Endothelial cell of umbilical vein (primary cell): ENCODE data around the gene CERK. TPM values are rescaled to one million over a fixed set of nuclear protein-coding genes. Genes with fewer than 3 reads are reported as not detected.

ENCODE experiments used
- BruUV-seq: library from RNA; stranded (reverse); fragments of 400-500 nt; replicated peaks from 2 replicates; lab custom pipeline; 2021; lab: Mats Ljungman, UMichigan
- CTCF ChIA-PET: fragments of 300-600, 350-600 bp; sonication (Branson Sonifier 250); formaldehyde crosslinking; loops from one replicate; lab custom pipeline; 2021; ENCODE audit warnings: antibody characterized with exemption, inconsistent platforms; lab: Charles Lee
- POLR2A ChIA-PET: fragments of 300-600, 350-600 bp; sonication (Branson Sonifier 250); formaldehyde crosslinking; loops from one replicate; lab custom pipeline; 2021; ENCODE audit warnings: antibody characterized with exemption, inconsistent platforms; lab: Charles Lee
- DNase-seq: peaks from one replicate; pipeline ENCODE4 v3.0.0-alpha.2; 2011; ENCODE audit warnings: low read depth, low spot score
- FAIRE-seq: peaks from 2 replicates; lab custom pipeline; 2011; peaks lifted over from hg19 to GRCh38; lab: Jason Lieb, UNC
- H2AFZ ChIP-seq: 2 replicates; pipeline ENCODE4 v1.6.0; 2012; ENCODE audit warnings: low read depth, low read length, control low read depth, inconsistent platforms
- H3K27ac ChIP-seq: 2 replicates; pipeline ENCODE4 v1.5.1; 2011; ENCODE audit warnings: low read depth, mild to moderate bottlenecking, control low read depth, low read length, moderate library complexity; ENCODE audit not compliant: insufficient read depth
- H3K27me3 ChIP-seq, 2 experiments: 2 replicates each; pipeline versions ENCODE4 v1.6.0 to v1.6.1; 2011; ENCODE audit warnings: low read length in 2 of 2, mixed read lengths in 1 of 2; ENCODE audit not compliant: control insufficient read depth in 2 of 2, insufficient read depth in 2 of 2
- H3K36me3 ChIP-seq, 2 experiments: 2 replicates in 1 of 2; 3 replicates in 1 of 2; pipeline ENCODE4 v1.5.1; 2011; ENCODE audit warnings: low read length in 2 of 2, mild to moderate bottlenecking in 1 of 2, moderate library complexity in 1 of 2; ENCODE audit not compliant: control insufficient read depth in 2 of 2, insufficient read depth in 2 of 2; ENCODE audit errors: extremely low read depth in 1 of 2
- H3K4me1 ChIP-seq: 3 replicates; pipeline ENCODE4 v1.5.1; 2011; ENCODE audit warnings: mild to moderate bottlenecking, low read length; ENCODE audit not compliant: control insufficient read depth, insufficient read depth; ENCODE audit errors: extremely low read depth
- H3K4me2 ChIP-seq: 2 replicates; pipeline ENCODE4 v1.6.1; 2011; ENCODE audit warnings: low read length, control low read depth, mixed read lengths; ENCODE audit not compliant: insufficient read depth
- H3K4me3 ChIP-seq, 3 experiments: fragments of 200-600 bp in 1 of 3; sonication (generic), shearing (Covaris generic) in 1 of 3; replicated peaks in 1 of 3; 2 replicates each; pipeline ENCODE4 v1.5.1; 2011 to 2016; ENCODE audit warnings: control low read depth in 3 of 3, low read length in 3 of 3, mild to moderate bottlenecking in 2 of 3, inconsistent platforms in 1 of 3, low read depth in 1 of 3, moderate library complexity in 1 of 3; ENCODE audit not compliant: insufficient read depth in 1 of 3
- H3K79me2 ChIP-seq: 2 replicates; pipeline ENCODE4 v1.6.0; 2012; ENCODE audit warnings: low read length, inconsistent platforms; ENCODE audit not compliant: control insufficient read depth, insufficient read depth
- H3K9ac ChIP-seq: replicated peaks from 2 replicates; pipeline ENCODE3; 2011; ENCODE audit warnings: low read length, control low read depth; ENCODE audit not compliant: insufficient read depth; ENCODE audit errors: extremely low read depth
- H3K9me1 ChIP-seq: replicated peaks from 3 replicates; pipeline ENCODE4 v1.6.0; 2011; ENCODE audit warnings: mild to moderate bottlenecking, low read length; ENCODE audit not compliant: control insufficient read depth, insufficient read depth; ENCODE audit errors: extremely low read depth
- H3K9me3 ChIP-seq: replicated peaks from 2 replicates; pipeline ENCODE4 v1.5.1; 2012; ENCODE audit warnings: low read length, inconsistent platforms; ENCODE audit not compliant: control insufficient read depth, insufficient read depth
- H4K20me1 ChIP-seq: replicated peaks from 2 replicates; pipeline ENCODE3; 2011; ENCODE audit warnings: mild to moderate bottlenecking, low read length; ENCODE audit not compliant: control insufficient read depth, insufficient read depth; ENCODE audit errors: extremely low read depth
- CTCF ChIP-seq, 2 donors: IDR thresholded peaks; 1 replicate in 1 of 2; 2 replicates in 1 of 2; pipeline ENCODE4 v1.5.1; 2011; ENCODE audit warnings: low read length in 2 of 2, mild to moderate bottlenecking in 2 of 2, moderate library complexity in 2 of 2, control low read depth in 1 of 2, inconsistent platforms in 1 of 2, low read depth in 1 of 2; ENCODE audit not compliant: insufficient read depth in 1 of 2; ENCODE audit errors: extremely low read depth in 1 of 2
- EZH2 ChIP-seq: IDR thresholded peaks from 2 replicates; pipeline ENCODE4 v1.6.1; 2012; ENCODE audit warnings: borderline replicate concordance, low read depth, mild to moderate bottlenecking, moderate library complexity, low read length, inconsistent platforms; ENCODE audit not compliant: severe bottlenecking
- FOS ChIP-seq: IDR thresholded peaks from 2 replicates; pipeline ENCODE4 v1.6.1; 2011; ENCODE audit warnings: mild to moderate bottlenecking, low read length, moderate library complexity, borderline replicate concordance; ENCODE audit not compliant: insufficient read depth
- GATA2 ChIP-seq: IDR thresholded peaks from 2 replicates; pipeline ENCODE4 v1.7.0; 2011; ENCODE audit warnings: low read depth, mild to moderate bottlenecking, moderate library complexity, mixed read lengths, low read length; ENCODE audit not compliant: insufficient read length, insufficient read depth
- JUN ChIP-seq: IDR thresholded peaks from 2 replicates; pipeline ENCODE4 v1.6.1; 2011; ENCODE audit warnings: borderline replicate concordance, low read depth; ENCODE audit not compliant: insufficient read length, insufficient read depth
- POLR2AphosphoS5 ChIP-seq: IDR thresholded peaks from 2 replicates; pipeline ENCODE4 v1.6.1; 2012; ENCODE audit warnings: low read depth, mild to moderate bottlenecking, control low read depth, low read length, moderate library complexity; ENCODE audit not compliant: insufficient read depth
- dilution Hi-C: fragments of 300-500 bp; cut with MboI; formaldehyde crosslinking; loops from one replicate; pipeline ENCODE4 v1.15.0; 2019; ENCODE audit warnings: low sequenced_read_pairs; ENCODE audit not compliant: extremely low pct_ligation_motif_present
- intact Hi-C: fragments of 100-400 bp; cut with micrococcal nuclease; formaldehyde crosslinking; loops from one replicate; pipeline ENCODE4 v1.10.0; 2022
- polyA plus RNA-seq, 4 experiments: library from polyadenylated mRNA; depleted of rRNA in 3 of 4; stranded (reverse) in 3 of 4; unstranded in 1 of 4; fragments of >200 nt; gene quantifications; 2 replicates each; pipeline versions ENCODE4 v1.2.1 to v1.2.3, GENCODE V29; 2011 to 2012; ENCODE audit warnings: missing spikeins in 1 of 4
- total RNA-seq: library from RNA; stranded (reverse); gene quantifications from 2 replicates; pipeline ENCODE4 v1.2.3, GENCODE V29; 2021

CERK gene
- total and polyA plus RNA-seq, 2 donors (not counting 3 experiments of a cell fraction or from before 2014, with no cell fraction given), result 61.1 to 88.0 TPM

GRCh38 chr22:46662226-46662625, 75.8 kb downstream of the CERK start:
- DNase-seq, result no peak
- Histone ChIP-seq H3K36me3 (no peaks in the 10 kb centered on the region), H3K27ac (no peak overlapping the region), H3K4me1 (no peaks in the 10 kb centered on the region), H3K27me3 (no peaks in the 10 kb centered on the region), H3K9ac (no peak overlapping the region), H2AFZ (no peak overlapping the region), H3K4me2 (no peak overlapping the region), H3K9me1 (no peaks in the 10 kb centered on the region), H3K9me3 (no peaks in the 10 kb centered on the region), H3K4me3 (no peak overlapping the region), H3K79me2 (no peaks in the 10 kb centered on the region), H4K20me1 (no peaks in the 10 kb centered on the region)
- BruUV-seq, result no TSS peak
- dilution Hi-C loops, result no loop called here
- TF ChIP-seq CTCF (IDR thresholded peaks at IDR 0.05; ENCODE audit: extremely low read depth in 1 of 2, insufficient read depth in 1 of 2, low read depth in 1 of 2, low read length in 2 of 2) (no peak), JUN (no peak), EZH2 (no peak), FOS (no peak), POLR2AphosphoS5 (no peak), GATA2 (no peak)
- intact Hi-C loops, result no loop called here
- POLR2A ChIA-PET, result no interaction called here
- no peak for FAIRE-seq
- CTCF ChIA-PET, result no interaction called here
